HG03469 (cell line): ENCODE measurements around the gene TMEM129.

Experiments used
- ATAC-seq: cut with Tn5 transposase; IDR thresholded peaks from one replicate; pipeline ENCODE4 v1.9.1; 2021; ENCODE audit warnings: mild to moderate bottlenecking, moderate library complexity, moderate number of reproducible peaks; ENCODE audit not compliant: unreplicated experiment

The TMEM129 gene

GRCh38 chr4:1745165-1745564 is 24.0 kb upstream of the TMEM129 start:
- ATAC-seq = no peak

DNA sequence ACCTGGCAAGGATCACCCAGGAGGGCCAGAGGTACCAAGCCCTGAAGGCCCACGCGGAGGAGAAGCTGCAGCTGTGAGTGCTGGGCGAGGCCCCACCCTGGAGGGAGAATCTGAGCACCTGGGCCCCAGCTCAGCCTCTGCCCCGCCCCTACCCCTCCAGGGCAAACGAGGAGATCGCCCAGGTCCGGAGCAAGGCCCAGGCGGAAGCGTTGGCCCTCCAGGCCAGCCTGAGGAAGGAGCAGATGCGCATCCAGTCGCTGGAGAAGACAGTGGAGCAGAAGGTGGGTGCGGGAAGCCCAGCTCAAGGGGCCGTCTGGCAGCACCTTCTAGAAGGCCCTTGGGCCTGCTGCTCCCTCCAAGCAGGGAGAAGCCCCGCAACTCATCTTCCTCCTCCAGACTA is 23.4 kb upstream of the TMEM129 start:
- ATAC-seq = no peak

DNA sequence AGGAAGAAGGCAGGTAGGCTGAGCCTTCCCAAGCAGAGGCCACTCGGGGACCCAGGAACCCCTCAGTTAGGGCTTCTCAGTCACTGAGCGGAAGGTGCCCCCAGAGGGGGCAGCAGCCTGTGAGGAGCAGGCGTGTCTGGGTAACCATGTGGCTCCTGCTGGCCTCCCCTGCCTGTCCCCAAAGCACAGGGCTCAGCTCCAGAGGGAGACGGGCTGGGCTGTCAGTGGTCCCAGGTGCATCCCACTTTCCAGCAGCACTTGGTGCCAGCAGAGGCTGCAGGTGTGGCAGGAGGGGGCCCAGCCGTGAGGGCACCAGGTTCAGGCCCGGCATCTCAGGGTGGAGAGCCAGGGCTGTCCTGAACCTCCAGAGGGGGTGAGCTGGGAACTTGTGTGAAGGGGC is 22.9 kb upstream of the TMEM129 start:
- ATAC-seq = no peak

GRCh38 chr4:1743551-1743950 is 22.4 kb upstream of the TMEM129 start:
- no peak for ATAC-seq

GRCh38 chr4:1741208-1741607 is 20.1 kb upstream of the TMEM129 start:
- no peak for ATAC-seq

DNA sequence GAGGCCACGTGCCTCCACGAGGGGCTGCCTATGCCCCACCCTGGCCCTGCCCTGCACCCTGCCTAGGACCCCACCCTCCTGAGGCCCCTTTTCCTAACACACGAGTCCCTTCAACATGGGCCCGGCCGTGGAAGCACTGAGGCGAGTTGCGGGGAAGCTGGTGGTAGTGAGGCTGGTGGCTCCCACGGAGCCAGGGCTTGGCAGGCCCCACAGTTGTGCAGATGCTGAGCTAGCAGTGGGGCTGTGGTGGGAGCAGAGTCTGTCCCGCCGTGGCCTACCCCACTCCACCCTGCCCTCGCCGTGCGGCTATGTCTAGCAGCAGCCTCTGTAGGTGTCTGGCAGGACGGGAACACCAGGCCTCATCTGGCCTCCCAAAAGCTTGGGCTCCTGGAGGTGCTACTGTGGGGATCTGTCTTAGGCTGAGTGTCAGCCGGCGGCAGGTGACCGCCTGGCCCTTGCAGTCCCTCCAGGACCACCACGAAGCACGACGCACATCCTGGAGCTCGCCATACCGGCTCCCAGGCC is 19.0 kb upstream of the TMEM129 start:
- ATAC-seq = no peak

GRCh38 chr4:1739358-1739757 is 18.2 kb upstream of the TMEM129 start:
- no peak for ATAC-seq

GRCh38 chr4:1738410-1738809 is 17.3 kb upstream of the TMEM129 start:
- ATAC-seq = no peak

DNA sequence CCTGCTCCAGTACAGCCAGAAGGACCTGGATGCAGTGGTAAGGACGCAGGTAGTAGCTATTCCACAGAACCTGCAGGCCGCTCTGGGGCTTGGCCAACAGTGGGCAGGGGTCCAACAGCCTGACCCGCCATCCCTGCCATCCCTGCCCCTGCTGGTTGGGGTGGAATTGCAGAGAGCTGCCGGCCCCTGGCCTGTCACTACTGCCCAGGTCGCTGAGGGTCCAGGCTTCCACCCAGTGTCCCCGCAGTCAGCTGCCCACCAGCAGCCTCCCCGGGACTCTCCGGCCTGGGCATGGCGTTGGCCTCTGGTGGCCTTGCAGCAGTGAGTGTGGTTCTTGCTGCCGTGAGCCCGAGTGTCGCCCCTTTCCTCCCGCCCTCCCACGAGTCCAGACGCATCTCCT is 16.5 kb upstream of the TMEM129 start:
- no peak for ATAC-seq

DNA sequence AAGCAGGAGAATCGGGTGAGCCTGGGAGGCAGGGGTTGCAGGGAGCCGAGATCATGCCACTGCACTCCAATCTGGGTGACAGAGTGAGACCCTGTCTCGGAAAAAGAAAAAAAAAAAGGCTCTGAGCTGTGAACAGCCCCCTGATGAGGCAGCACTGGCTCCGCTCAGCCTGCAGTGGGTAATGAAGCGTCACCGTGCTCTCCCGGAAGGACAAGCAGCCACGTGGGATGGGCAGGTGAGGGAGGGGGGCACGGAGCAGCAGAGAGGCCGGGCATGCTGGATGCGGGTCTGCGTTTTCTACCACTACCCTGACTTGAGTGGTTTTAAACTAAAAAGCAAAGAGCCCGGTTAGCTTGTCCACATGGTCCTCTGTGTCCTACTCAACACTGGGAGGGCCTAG is 15.7 kb upstream of the TMEM129 start:
- no peak for ATAC-seq

DNA sequence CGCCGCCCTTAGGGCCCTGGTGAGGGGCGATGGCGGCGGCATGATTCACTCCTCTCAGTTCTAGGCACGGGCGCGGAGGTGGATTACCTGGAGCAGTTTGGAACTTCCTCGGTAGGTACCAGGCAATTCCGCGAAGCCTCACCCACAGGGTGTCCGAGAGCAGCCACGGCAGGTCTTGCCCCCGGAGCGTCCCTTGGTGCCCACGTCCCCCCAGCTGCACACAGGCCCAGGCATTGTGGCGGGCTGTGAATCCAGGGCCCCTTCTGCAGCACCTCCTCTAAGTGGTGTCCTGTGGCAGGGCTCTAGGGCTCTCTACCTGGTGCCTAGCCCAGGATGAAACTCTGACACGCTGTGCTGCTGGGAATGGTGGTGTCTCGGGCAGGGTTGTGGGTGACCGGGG is 14.1 kb upstream of the TMEM129 start:
- ATAC-seq = no peak

DNA sequence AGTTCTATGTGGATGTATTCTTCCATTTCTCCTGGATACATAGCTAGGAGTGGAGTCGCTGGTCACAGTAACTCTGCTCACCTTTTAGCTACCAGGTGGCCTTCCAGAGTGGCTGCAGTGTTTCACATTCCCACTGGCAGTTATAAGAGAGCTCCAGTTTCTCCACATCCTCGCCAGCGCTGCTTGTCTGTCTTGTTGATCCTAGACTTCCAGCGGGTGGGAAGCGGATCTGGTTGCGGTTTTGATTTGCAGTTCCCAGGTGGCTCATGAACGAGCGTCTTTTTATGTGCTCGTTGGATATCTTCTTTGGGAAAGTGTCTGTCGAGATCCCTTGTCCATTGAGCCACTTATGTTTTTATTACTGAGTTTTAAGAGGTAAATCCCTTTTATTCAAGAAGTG is 11.8 kb upstream of the TMEM129 start:
- no peak for ATAC-seq

DNA sequence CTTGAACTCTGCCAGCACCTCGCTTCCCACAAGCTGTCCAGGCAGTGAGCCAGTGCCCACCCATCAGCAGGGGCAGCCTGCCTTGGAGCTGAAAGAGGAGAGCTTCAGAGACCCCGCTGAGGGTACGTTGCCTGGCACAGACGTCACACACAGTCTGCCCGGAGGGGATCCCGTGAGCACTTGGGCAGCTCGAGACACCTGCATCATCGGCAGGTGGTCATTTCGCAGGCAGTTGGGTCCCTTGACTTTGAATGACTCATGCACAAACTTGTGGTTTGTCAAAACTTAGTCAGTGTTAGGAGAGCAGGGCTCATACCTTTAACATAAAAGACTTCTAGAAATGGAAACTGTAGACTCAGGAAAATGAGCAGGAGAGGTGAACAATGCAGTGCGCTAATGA is 10.1 kb upstream of the TMEM129 start:
- no peak for ATAC-seq

DNA sequence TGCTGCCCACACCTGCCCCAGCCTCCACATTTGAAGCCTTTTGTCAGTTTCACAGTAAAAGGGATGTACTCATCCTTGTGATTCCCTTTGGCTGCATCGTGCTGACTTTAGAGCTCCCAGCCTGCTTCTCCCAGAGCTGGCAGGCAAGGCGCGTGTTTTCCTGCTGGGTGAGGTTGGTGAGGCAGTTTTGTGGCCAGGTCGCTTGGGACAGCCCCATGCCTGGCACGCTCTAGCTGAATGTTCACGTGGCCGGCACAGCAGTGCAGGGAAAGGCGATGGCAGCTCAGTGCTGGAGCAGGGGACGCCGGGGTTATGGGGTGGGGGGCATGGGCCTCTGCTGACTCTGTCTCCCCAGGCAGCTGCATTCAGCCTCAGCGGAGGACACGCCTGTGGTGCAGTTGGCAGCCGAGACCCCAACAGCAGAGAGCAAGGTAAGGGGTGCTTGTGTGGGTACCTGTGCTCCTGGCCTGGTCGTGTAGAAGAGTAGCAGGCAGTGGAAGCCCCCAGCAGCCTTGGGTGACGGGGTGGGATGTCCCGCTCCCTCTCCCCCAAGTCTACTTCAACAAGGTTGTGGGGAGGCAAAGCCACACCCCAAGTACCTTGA is 9.5 kb upstream of the TMEM129 start:
- no peak for ATAC-seq

GRCh38 chr4:1728061-1728980 is 7.2 kb upstream of the TMEM129 start:
- ATAC-seq = no peak

GRCh38 chr4:1727117-1728031 is 6.3 kb upstream of the TMEM129 start:
- ATAC-seq = no peak

- ATAC-seq = no peak
These were observed 5.2 kb upstream of the TMEM129 start for GRCh38 chr4:1726146-1726934.

- no peak for ATAC-seq
These were observed 4.4 kb upstream of the TMEM129 start for GRCh38 chr4:1725521-1725920.

DNA sequence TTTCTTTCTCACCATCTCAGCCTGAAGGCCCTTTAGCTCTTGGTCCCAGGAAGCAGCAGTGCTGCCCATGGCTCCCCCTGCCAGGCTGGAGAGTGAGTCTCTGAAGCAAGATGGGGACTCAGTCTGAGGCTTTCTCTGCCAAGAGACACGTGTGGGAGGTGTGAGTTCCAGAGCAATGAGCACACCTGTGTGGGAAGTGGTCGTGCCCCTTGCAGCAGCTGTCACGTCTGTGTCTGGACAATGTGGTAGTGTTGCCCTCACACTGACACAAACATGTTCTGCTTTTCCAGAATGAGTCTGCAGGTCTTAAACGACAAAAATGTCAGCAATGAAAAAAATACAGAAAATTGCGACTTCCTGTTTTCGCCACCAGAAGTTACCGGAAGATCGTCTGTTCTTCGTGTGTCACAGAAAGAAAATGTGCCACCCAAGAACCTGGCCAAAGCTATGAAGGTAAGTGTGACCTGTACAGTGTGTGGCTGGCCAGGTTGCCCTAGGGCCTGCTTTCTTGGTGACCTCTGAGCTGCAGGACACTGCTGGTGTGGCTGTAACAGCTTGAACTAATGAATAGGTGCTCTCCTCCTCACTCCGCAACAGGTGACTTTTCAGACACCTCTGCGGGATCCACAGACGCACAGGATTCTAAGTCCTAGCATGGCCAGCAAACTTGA is 2.1 kb upstream of the TMEM129 start:
- no peak for ATAC-seq
